A549 (cell line): Measurements from ENCODE around the gene OR6X1. TPM values are rescaled to one million over a fixed set of nuclear protein-coding genes. Genes with fewer than 3 reads are reported as not detected.

Source experiments
- ATAC-seq, 2 experiments: fragments of 200-7000 bp in 1 of 2; fragments of >200 bp in 1 of 2; cut with Nextera tagmentation in 1 of 2; cut with Tn5 transposase in 1 of 2; 3 replicates each; pipeline versions ENCODE4 v1.8.0 to v1.9.1; 2018 to 2020; ENCODE audit warnings: mild to moderate bottlenecking in 1 of 2, moderate library complexity in 1 of 2
- CTCF ChIA-PET: fragments of 300-600 bp; sonication (Branson Sonifier 250); formaldehyde crosslinking; extraction: SDS; loops from one replicate; lab custom pipeline; 2021; ENCODE audit warnings: antibody characterized with exemption, inconsistent platforms; lab: Yijun Ruan, JAX
- POLR2A ChIA-PET: fragments of 350-600 bp; formaldehyde crosslinking; extraction: SDS; loops from one replicate; lab custom pipeline; 2021; ENCODE audit warnings: antibody characterized with exemption, inconsistent platforms; lab: Yijun Ruan, JAX
- DNase-seq, 2 experiments: peaks; one replicate each; pipeline versions ENCODE4 v3.0.0 to v3.0.0-alpha.2; 2011 to 2016; ENCODE audit warnings: low read depth in 1 of 2, low spot score in 1 of 2
- FAIRE-seq: peaks from 2 replicates; lab custom pipeline; 2011; peaks lifted over from hg19 to GRCh38; lab: Jason Lieb, UNC
- H3K27ac ChIP-seq, 2 experiments: fragments of >200 bp; sonication (Bioruptor Twin); formaldehyde crosslinking; 3 replicates each; pipeline ENCODE4 v1.5.1; 2016 to 2017
- H3K4me1 ChIP-seq: fragments of >200 bp; sonication (Bioruptor Twin); formaldehyde crosslinking; 3 replicates; pipeline ENCODE4 v1.6.1; 2016
- H3K4me2 ChIP-seq: fragments of >200 bp; sonication (Bioruptor Twin); formaldehyde crosslinking; 3 replicates; pipeline ENCODE4 v1.6.1; 2016
- H3K4me3 ChIP-seq: fragments of >200 bp; sonication (Bioruptor Twin); formaldehyde crosslinking; 3 replicates; pipeline ENCODE4 v1.5.1; 2016
- H3K9me3 ChIP-seq: fragments of >200 bp; sonication (Bioruptor Twin); formaldehyde crosslinking; 3 replicates; pipeline ENCODE4 v1.6.1; 2016
- CEBPB ChIP-seq, 2 experiments: fragments of >200 bp in 1 of 2; sonication (Bioruptor Twin) in 1 of 2; formaldehyde crosslinking in 1 of 2; IDR thresholded peaks; 2 replicates each; pipeline ENCODE4 v1.6.1; 2012 to 2016
- EHF ChIP-seq: fragments of 250-450 bp; sonication (Bioruptor Pico); IDR thresholded peaks from 2 replicates; pipeline ENCODE4 v1.5.0; 2020; ENCODE audit warnings: mild to moderate bottlenecking
- EHMT2 ChIP-seq: fragments of 200-600 bp; sonication (generic); IDR thresholded peaks from 2 replicates; pipeline ENCODE4 v1.6.1; 2016; ENCODE audit warnings: antibody characterized with exemption, low read depth, mild to moderate bottlenecking, moderate library complexity
- EP300 ChIP-seq, 2 experiments: fragments of >200 bp; sonication (Bioruptor Twin); formaldehyde crosslinking; IDR thresholded peaks; 2 replicates in 1 of 2; 3 replicates in 1 of 2; pipeline ENCODE4 v1.6.1; 2016 to 2017
- FOSB ChIP-seq: fragments of 250-450 bp; sonication (Bioruptor Pico); IDR thresholded peaks from 2 replicates; pipeline ENCODE4 v1.5.0; 2020; ENCODE audit warnings: mild to moderate bottlenecking, moderate library complexity
- GATA3 ChIP-seq: IDR thresholded peaks from 2 replicates; pipeline ENCODE4 v1.6.1; 2012; ENCODE audit warnings: borderline replicate concordance
- KDM1A ChIP-seq: fragments of 200-600 bp; sonication (generic); IDR thresholded peaks from 2 replicates; pipeline ENCODE4 v1.6.1; 2016; ENCODE audit warnings: low read depth, mild to moderate bottlenecking
- KDM5A ChIP-seq: fragments of 200-600 bp; sonication (generic); IDR thresholded peaks from 2 replicates; pipeline ENCODE4 v1.6.1; 2016; ENCODE audit warnings: antibody characterized with exemption, mild to moderate bottlenecking
- MAFK ChIP-seq: fragments of 450-650 bp; IDR thresholded peaks from 2 replicates; pipeline ENCODE4 v1.6.1; 2014; ENCODE audit not compliant: partially characterized antibody
- MAZ ChIP-seq: fragments of 150-350 bp; IDR thresholded peaks from 2 replicates; pipeline ENCODE4 v1.6.1; 2014; ENCODE audit warnings: antibody characterized with exemption, low read depth, low read length, borderline replicate concordance
- PHF8 ChIP-seq: fragments of 200-600 bp; sonication (generic); IDR thresholded peaks from 2 replicates; pipeline ENCODE4 v1.6.1; 2016; ENCODE audit warnings: low read depth, mild to moderate bottlenecking, antibody characterized with exemption, moderate library complexity, borderline replicate concordance
- POLR2A ChIP-seq: IDR thresholded peaks from 2 replicates; pipeline ENCODE4 v1.6.1; 2012; ENCODE audit warnings: mild to moderate bottlenecking, low read length
- RARB ChIP-seq: fragments of 250-450 bp; sonication (Bioruptor Pico); IDR thresholded peaks from 2 replicates; pipeline ENCODE4 v1.8.0; 2021; ENCODE audit warnings: mild to moderate bottlenecking, moderate library complexity
- SREBF2 ChIP-seq: fragments of 450-650 bp; IDR thresholded peaks from 2 replicates; pipeline ENCODE4 v1.6.1; 2014; ENCODE audit warnings: mild to moderate bottlenecking, moderate library complexity
- TFCP2L1 ChIP-seq: fragments of 250-450 bp; sonication (Bioruptor Pico); IDR thresholded peaks from 2 replicates; pipeline ENCODE4 v1.5.0; 2021; ENCODE audit warnings: mild to moderate bottlenecking
- ZSCAN20 ChIP-seq: fragments of 250-450 bp; sonication (Bioruptor Pico); IDR thresholded peaks from 2 replicates; pipeline ENCODE4 v1.8.0; 2022; ENCODE audit warnings: mild to moderate bottlenecking, moderate library complexity
- whole genome bisulfite sequencing: methylation state at CpG from one replicate; pipeline ENCODE4 v1.1.6; 2017; ENCODE audit errors: missing lambda C conversion rate; 5-methylcytosine and 5-hydroxymethylcytosine counted together
- polyA plus RNA-seq, 4 experiments: library from polyadenylated mRNA; depleted of rRNA in 3 of 4; stranded (reverse); fragments of >200 nt; fragmentation: RNase III in 1 of 4; extraction: RNeasy Plus Mini Kit Qiagen cat#74134 plus additional on column Dnase treatment in 1 of 4; gene quantifications; 2 replicates in 3 of 4; 3 replicates in 1 of 4; pipeline ENCODE4 v1.2.3, GENCODE V29; 2011 to 2017
- TF ChIP-seq, protein P1 (sequence below): fragments of >200 bp; sonication (Bioruptor Twin); formaldehyde crosslinking; IDR thresholded peaks from 2 replicates; pipeline ENCODE4 v1.6.1; 2016
- TF ChIP-seq, protein P2 (sequence below): fragments of 250-450 bp; sonication (Bioruptor Pico); IDR thresholded peaks from 2 replicates; pipeline ENCODE4 v1.5.0; 2020; ENCODE audit warnings: low read depth, mild to moderate bottlenecking, moderate library complexity
- TF ChIP-seq, protein P3 (sequence below): fragments of >200 bp; sonication (Bioruptor Twin); formaldehyde crosslinking; IDR thresholded peaks from 3 replicates; pipeline ENCODE4 v1.5.1; 2016
- TF ChIP-seq, protein P4 (sequence below): fragments of 450-650 bp; IDR thresholded peaks from 2 replicates; pipeline ENCODE4 v1.6.1; 2014; ENCODE audit warnings: antibody characterized with exemption
- TF ChIP-seq, protein P5 (sequence below): fragments of 250-450 bp; sonication (Bioruptor Pico); IDR thresholded peaks from 2 replicates; pipeline ENCODE4 v1.5.0; 2021; ENCODE audit warnings: mild to moderate bottlenecking, moderate library complexity, borderline replicate concordance

Gene OR6X1
- polyA plus RNA-seq, 2 of the 4 experiments (the other 2 are of a cell fraction): not detected

DNA sequence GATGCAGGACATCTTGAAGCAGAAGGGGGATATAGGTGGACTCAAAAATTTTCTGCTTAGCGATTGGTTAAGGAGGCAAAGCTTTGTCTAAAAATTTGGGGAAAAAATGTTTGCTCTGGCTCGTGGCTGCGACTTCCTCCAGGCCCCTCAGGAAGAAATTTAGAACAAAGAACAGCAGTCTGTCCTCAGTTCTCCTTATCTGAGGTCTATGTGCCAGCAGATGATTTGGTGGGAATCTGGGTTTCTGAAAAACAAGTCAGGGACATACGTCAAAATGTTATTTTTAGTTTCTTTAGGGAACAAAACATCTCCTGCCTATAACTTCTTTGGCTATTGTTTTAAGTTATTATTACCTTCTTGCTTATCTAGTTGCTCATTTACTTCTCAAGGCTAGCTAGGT is 43.8 kb upstream of the OR6X1 start:
- H3K4me3 ChIP-seq: no peak overlapping the region
- TF ChIP-seq PHF8 (no peak), TFCP2L1 (CRISPR knock-in tag) (no peak)
- TF ChIP-seq, protein P1, sequence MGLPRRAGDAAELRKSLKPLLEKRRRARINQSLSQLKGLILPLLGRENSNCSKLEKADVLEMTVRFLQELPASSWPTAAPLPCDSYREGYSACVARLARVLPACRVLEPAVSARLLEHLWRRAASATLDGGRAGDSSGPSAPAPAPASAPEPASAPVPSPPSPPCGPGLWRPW: no peak
- TF ChIP-seq, all 56 proteins: peak for 0
- CTCF ChIA-PET: no interaction called here
- Histone ChIP-seq H3K4me1 (no peaks in the 10 kb centered on the region), H3K9me3 (no peaks in the 10 kb centered on the region), H3K27ac (no peak overlapping the region), H3K4me2 (no peak overlapping the region)
- no peak for ATAC-seq
- WGBS: 9% methylated on average over 4 of the region's 4 CpGs
- DNase-seq: no peak
- no peak for FAIRE-seq
- POLR2A ChIA-PET: no interaction called here

DNA sequence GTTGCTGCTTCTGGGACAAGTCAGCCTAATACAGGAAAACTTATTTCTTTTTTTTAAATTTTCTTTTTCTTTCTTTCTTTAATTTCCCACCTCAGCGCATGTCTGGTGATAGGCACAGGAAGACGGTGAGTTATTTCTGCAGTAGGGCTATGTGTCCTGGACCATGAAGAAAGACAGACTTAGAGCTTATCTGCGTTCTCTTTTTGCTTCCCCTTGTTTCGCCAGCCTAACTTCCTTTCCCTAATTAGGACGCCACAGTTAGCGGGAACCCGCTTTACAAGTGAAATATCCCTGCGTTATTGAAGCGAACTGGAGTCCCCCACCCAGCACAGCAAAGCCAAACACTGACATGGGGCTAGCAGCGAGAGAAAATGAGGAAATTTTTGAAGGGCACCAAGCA is 43.2 kb upstream of the OR6X1 start:
- TF ChIP-seq GATA3: no peak
- TF ChIP-seq KDM5A: no peak
- no peak for TF ChIP-seq FOSB (CRISPR knock-in tag)
- TF ChIP-seq, protein P2, sequence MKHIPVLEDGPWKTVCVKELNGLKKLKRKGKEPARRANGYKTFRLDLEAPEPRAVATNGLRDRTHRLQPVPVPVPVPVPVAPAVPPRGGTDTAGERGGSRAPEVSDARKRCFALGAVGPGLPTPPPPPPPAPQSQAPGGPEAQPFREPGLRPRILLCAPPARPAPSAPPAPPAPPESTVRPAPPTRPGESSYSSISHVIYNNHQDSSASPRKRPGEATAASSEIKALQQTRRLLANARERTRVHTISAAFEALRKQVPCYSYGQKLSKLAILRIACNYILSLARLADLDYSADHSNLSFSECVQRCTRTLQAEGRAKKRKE: no peak
- TF ChIP-seq ZSCAN20 (CRISPR knock-in tag): no peak
- no peak for TF ChIP-seq KDM1A
- no peak for TF ChIP-seq MAFK
- TF ChIP-seq SREBF2: no peak
- TF ChIP-seq, protein P3, sequence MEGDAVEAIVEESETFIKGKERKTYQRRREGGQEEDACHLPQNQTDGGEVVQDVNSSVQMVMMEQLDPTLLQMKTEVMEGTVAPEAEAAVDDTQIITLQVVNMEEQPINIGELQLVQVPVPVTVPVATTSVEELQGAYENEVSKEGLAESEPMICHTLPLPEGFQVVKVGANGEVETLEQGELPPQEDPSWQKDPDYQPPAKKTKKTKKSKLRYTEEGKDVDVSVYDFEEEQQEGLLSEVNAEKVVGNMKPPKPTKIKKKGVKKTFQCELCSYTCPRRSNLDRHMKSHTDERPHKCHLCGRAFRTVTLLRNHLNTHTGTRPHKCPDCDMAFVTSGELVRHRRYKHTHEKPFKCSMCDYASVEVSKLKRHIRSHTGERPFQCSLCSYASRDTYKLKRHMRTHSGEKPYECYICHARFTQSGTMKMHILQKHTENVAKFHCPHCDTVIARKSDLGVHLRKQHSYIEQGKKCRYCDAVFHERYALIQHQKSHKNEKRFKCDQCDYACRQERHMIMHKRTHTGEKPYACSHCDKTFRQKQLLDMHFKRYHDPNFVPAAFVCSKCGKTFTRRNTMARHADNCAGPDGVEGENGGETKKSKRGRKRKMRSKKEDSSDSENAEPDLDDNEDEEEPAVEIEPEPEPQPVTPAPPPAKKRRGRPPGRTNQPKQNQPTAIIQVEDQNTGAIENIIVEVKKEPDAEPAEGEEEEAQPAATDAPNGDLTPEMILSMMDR: no peak
- TF ChIP-seq, protein P4, sequence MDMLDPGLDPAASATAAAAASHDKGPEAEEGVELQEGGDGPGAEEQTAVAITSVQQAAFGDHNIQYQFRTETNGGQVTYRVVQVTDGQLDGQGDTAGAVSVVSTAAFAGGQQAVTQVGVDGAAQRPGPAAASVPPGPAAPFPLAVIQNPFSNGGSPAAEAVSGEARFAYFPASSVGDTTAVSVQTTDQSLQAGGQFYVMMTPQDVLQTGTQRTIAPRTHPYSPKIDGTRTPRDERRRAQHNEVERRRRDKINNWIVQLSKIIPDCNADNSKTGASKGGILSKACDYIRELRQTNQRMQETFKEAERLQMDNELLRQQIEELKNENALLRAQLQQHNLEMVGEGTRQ: no peak
- TF ChIP-seq EHF: no peak
- no peak for TF ChIP-seq POLR2A
- no peak for TF ChIP-seq EP300 (IDR thresholded peaks at IDR 0.05)
- TF ChIP-seq, protein P1: no peak
- TF ChIP-seq, protein P5, sequence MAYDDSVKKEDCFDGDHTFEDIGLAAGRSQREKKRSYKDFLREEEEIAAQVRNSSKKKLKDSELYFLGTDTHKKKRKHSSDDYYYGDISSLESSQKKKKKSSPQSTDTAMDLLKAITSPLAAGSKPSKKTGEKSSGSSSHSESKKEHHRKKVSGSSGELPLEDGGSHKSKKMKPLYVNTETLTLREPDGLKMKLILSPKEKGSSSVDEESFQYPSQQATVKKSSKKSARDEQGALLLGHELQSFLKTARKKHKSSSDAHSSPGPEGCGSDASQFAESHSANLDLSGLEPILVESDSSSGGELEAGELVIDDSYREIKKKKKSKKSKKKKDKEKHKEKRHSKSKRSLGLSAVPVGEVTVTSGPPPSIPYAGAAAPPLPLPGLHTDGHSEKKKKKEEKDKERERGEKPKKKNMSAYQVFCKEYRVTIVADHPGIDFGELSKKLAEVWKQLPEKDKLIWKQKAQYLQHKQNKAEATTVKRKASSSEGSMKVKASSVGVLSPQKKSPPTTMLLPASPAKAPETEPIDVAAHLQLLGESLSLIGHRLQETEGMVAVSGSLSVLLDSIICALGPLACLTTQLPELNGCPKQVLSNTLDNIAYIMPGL (CRISPR knock-in tag): no peak
- no peak for TF ChIP-seq CEBPB (IDR thresholded peaks at IDR 0.05)
- TF ChIP-seq MAZ: no peak
- TF ChIP-seq EHMT2: no peak
- no peak for TF ChIP-seq RARB
- TF ChIP-seq, all 56 proteins: peak for 0
- Histone ChIP-seq H3K4me2 (no peak overlapping the region), H3K9me3 (no peaks in the 10 kb centered on the region), H3K27ac (no peak overlapping the region), H3K4me3 (no peak overlapping the region), H3K4me1 (no peaks in the 10 kb centered on the region)
- CTCF ChIA-PET: no interaction called here
- no peak for FAIRE-seq
- no peak for DNase-seq
- WGBS: 49% methylated on average over 9 of the region's 10 CpGs
- POLR2A ChIA-PET: no interaction called here
- ATAC-seq: no peak
